Natural killer cell (primary cell): Measurements from ENCODE around the gene MAP4K2. TPM values are rescaled to one million over a fixed set of nuclear protein-coding genes. Genes with fewer than 3 reads are reported as not detected.
A peak's percentile ranks its signal among the peaks of the same experiment; 100 is the strongest.

Experiments used
- ATAC-seq, 3 donors: fragments of 150-1000 bp in 2 of 3; fragments of 200-7000 bp in 1 of 3; cut with Tn5 transposase; 1 replicate in 1 of 3; 2 replicates in 2 of 3; pipeline ENCODE4 v1.10.0; 2021; ENCODE audit warnings: mild to moderate bottlenecking in 2 of 3, moderate library complexity in 2 of 3
- DNase-seq, 2 donors: peaks; one replicate each; pipeline versions ENCODE4 v3.0.0 to v3.0.0-alpha.2; 2013 to 2021; ENCODE audit warnings: mixed read lengths in 1 of 2
- H3K27ac ChIP-seq: one replicate; pipeline ENCODE4 v1.5.1; 2013; ENCODE audit warnings: mild to moderate bottlenecking, low read length
- H3K27me3 ChIP-seq: one replicate; pipeline ENCODE4 v1.6.1; 2013; ENCODE audit warnings: low read length; ENCODE audit not compliant: control insufficient read depth, insufficient read depth
- H3K36me3 ChIP-seq: one replicate; pipeline ENCODE4 v1.6.1; 2013; ENCODE audit warnings: low read length; ENCODE audit not compliant: control insufficient read depth, insufficient read depth
- H3K4me1 ChIP-seq: one replicate; pipeline ENCODE4 v1.6.1; 2013; ENCODE audit warnings: low read length; ENCODE audit not compliant: control insufficient read depth, insufficient read depth
- H3K4me3 ChIP-seq: one replicate; pipeline ENCODE4 v1.5.1; 2013; ENCODE audit warnings: low read length
- H3K9me3 ChIP-seq: one replicate; pipeline ENCODE4 v1.6.1; 2013; ENCODE audit warnings: low read length; ENCODE audit not compliant: control insufficient read depth, insufficient read depth
- H3K27ac Mint-ChIP-seq, 2 donors: one replicate each; pipeline ENCODE4 v1.8.0; 2022; ENCODE audit warnings: mild to moderate bottlenecking in 2 of 2, mixed read lengths in 2 of 2, moderate library complexity in 1 of 2
- H3K27me3 Mint-ChIP-seq, 2 donors: one replicate each; pipeline ENCODE4 v1.8.0; 2022; ENCODE audit warnings: low read depth in 2 of 2, mixed read lengths in 2 of 2
- H3K36me3 Mint-ChIP-seq: one replicate; pipeline ENCODE4 v1.8.0; 2022; ENCODE audit warnings: mixed read lengths
- H3K4me1 Mint-ChIP-seq, 2 donors: one replicate each; pipeline ENCODE4 v1.8.0; 2022; ENCODE audit warnings: mixed read lengths in 2 of 2
- H3K4me3 Mint-ChIP-seq: one replicate; pipeline ENCODE4 v1.8.0; 2022; ENCODE audit warnings: mild to moderate bottlenecking, moderate library complexity, mixed read lengths
- H3K9me3 Mint-ChIP-seq, 2 donors: one replicate each; pipeline ENCODE4 v1.8.0; 2022; ENCODE audit warnings: mixed read lengths in 2 of 2
- CTCF ChIP-seq: fragments of 200-600 bp; IDR thresholded peaks from one replicate; pipeline ENCODE4 v1.8.0; 2022; ENCODE audit warnings: antibody characterized with exemption
- WGBS: methylation state at CpG from one replicate; pipeline ENCODE4 v1.1.7; 2013; ENCODE audit warnings: missing lambda C conversion rate; ENCODE audit not compliant: insufficient coverage; 5-methylcytosine and 5-hydroxymethylcytosine counted together
- intact Hi-C: fragments of 100-400 bp; cut with micrococcal nuclease; formaldehyde crosslinking; loops from one replicate; pipeline ENCODE4 v1.14.2; 2022
- total RNA-seq, 4 donors: library from RNA; stranded (reverse); fragments of 120-200 nt in 1 of 4; gene quantifications; one replicate each; pipeline versions ENCODE4 v1.2.3 to v1.2.4, GENCODE V29; 2013 to 2022

MAP4K2 gene
- total RNA-seq, 3 donors from 2014 or later (not counting 1 experiment from before 2014, with no cell fraction given) = 38.3 to 40.6 (median 38.7) TPM

GRCh38 chr11:64784813-64785581 lies 18.0 kb downstream of the MAP4K2 start:
- DNase-seq (no peak), ATAC-seq (no peak)
- no peak overlapping the region for H3K4me3 ChIP-seq
- Mint-ChIP-seq H3K4me3 (no peak overlapping the region), H3K9me3 (no peaks in the 10 kb centered on the region), H3K27ac (no peak overlapping the region), H3K4me1 (no peaks in the 10 kb centered on the region), H3K36me3 (no peaks in the 10 kb centered on the region), H3K27me3 (no peaks in the 10 kb centered on the region)
- no peak overlapping the region for H3K27ac ChIP-seq
- peaks cover 14% of the 10 kb centered on the region for H3K36me3 ChIP-seq
- TF ChIP-seq CTCF = no peak
- WGBS = 97% methylated on average over 10 of the region's 12 CpGs
- H3K9me3 ChIP-seq = no peaks in the 10 kb centered on the region
- intact Hi-C loops = no loop called here
- H3K27me3 ChIP-seq = no peaks in the 10 kb centered on the region
- H3K4me1 ChIP-seq = peaks cover under 1% of the 10 kb centered on the region

- H3K9me3 Mint-ChIP-seq = no peaks in the 10 kb centered on the region
- no peaks in the 10 kb centered on the region for H3K9me3 ChIP-seq
- peaks cover 27% of the 10 kb centered on the region for H3K36me3 Mint-ChIP-seq
- peak within 1 kb of the TSS; percentile 64 for H3K4me3 ChIP-seq
- no peaks in the 10 kb centered on the region for H3K27me3 Mint-ChIP-seq
- peak within 1 kb of the TSS; percentile 95 for H3K4me3 Mint-ChIP-seq
- H3K4me1 ChIP-seq = peaks cover 28% of the 10 kb centered on the region
- intact Hi-C loops = loop anchor here (1.0 to 10.0 kb wide), 4 partner anchors 14 to 336 kb away; partner anchors contain the start of genes EHD1, TM7SF2 and ZNHIT2
- DNase-seq = peak; percentile 97 to 100
- H3K36me3 ChIP-seq = peaks cover 35% of the 10 kb centered on the region
- H3K27ac Mint-ChIP-seq = peak within 1 kb of the TSS; percentile 97 to 100
- peaks cover 44 to 46% of the 10 kb centered on the region in 2 donors for H3K4me1 Mint-ChIP-seq
- under 1% methylated on average over 78 of the region's 80 CpGs for WGBS
- peak within 1 kb of the TSS; percentile 98 for H3K27ac ChIP-seq
- no peaks in the 10 kb centered on the region for H3K27me3 ChIP-seq
- no peak for TF ChIP-seq CTCF
- peak; percentile 79 to 92 (median 81) for ATAC-seq
Observed at GRCh38 chr11:64778473-64779298, 24.3 kb downstream of the MAP4K2 start, which contains the start of gene SF1. TSS of gene SF1 (minus strand) at chr11:64778542. CDS start at chr11:64778392, 150 bp downstream.

GRCh38 chr11:64778223-64778472 lies 24.9 kb downstream of the MAP4K2 start:
- Mint-ChIP-seq H3K9me3 (no peaks in the 10 kb centered on the region), H3K4me1 (peaks cover 49 to 52% of the 10 kb centered on the region in 2 donors), H3K27me3 (no peaks in the 10 kb centered on the region), H3K4me3 (peak overlapping the region; percentile 95), H3K36me3 (peaks cover 32% of the 10 kb centered on the region), H3K27ac (peak overlapping the region; percentile 97 to 100)
- Histone ChIP-seq H3K4me3 (peak overlapping the region; percentile 59), H3K4me1 (peaks cover 28% of the 10 kb centered on the region), H3K27me3 (no peaks in the 10 kb centered on the region), H3K36me3 (peaks cover 41% of the 10 kb centered on the region), H3K27ac (peak overlapping the region; percentile 98), H3K9me3 (no peaks in the 10 kb centered on the region)
- DNase-seq = no peak
- intact Hi-C loops = loop anchor here (1.0 to 10.0 kb wide), 4 partner anchors 13 to 337 kb away; partner anchors contain the start of genes EHD1, TM7SF2 and ZNHIT2
- peak; percentile 0 to 3 (median 3) for ATAC-seq
- under 1% methylated on average over 28 of the region's 28 CpGs for WGBS
- no peak for TF ChIP-seq CTCF
